Stimulated activated CD8-positive, alpha-beta memory T cell treated with anti-CD3 and anti-CD28 coated beads, Interleukin-4, amount 100 ng/mL, for 48 hours (primary cell): ENCODE results near the gene CCDC90B.
"Not testable (repeated sequence)": the region's sequence is repeated elsewhere in the genome, so short reads cannot be mapped to it uniquely, and the experiment has no call there.

ENCODE experiments used
- DNase-seq: peaks from one replicate; pipeline ENCODE4 v3.0.0-alpha.2; 2020

CCDC90B gene

GRCh38 chr11:83285771-83286528 lies at the start of gene CCDC90B:
Gene CCDC90B, minus strand, starts transcription at chr11:83286367. Its CDS starts 395 bp downstream, at chr11:83285972.
- DNase-seq, result peak; percentile 91

- DNase-seq, result no peak
Measured at GRCh38 chr11:83335446-83336070, 49.4 kb upstream of the CCDC90B start.

- no peak for DNase-seq
Measured at GRCh38 chr11:83330303-83330702, 44.1 kb upstream of the CCDC90B start.

GRCh38 chr11:83326326-83326725 lies 40.2 kb upstream of the CCDC90B start:
- DNase-seq, result no peak

GRCh38 chr11:83319346-83319745 lies 33.2 kb upstream of the CCDC90B start:
- no peak for DNase-seq

- no peak for DNase-seq
Measured at GRCh38 chr11:83318931-83319330, 32.8 kb upstream of the CCDC90B start.

GRCh38 chr11:83317757-83318690 lies 31.9 kb upstream of the CCDC90B start:
- DNase-seq, result no peak

- DNase-seq, result not testable (repeated sequence)
Measured at GRCh38 chr11:83316897-83317268, 30.7 kb upstream of the CCDC90B start.

- not testable (repeated sequence) for DNase-seq
Measured at GRCh38 chr11:83316143-83316896, 30.2 kb upstream of the CCDC90B start.

GRCh38 chr11:83312430-83312829 lies 26.3 kb upstream of the CCDC90B start:
- no peak for DNase-seq

GRCh38 chr11:83311701-83312100 lies 25.5 kb upstream of the CCDC90B start:
- no peak for DNase-seq

- no peak for DNase-seq
Measured at GRCh38 chr11:83310718-83311117, 24.6 kb upstream of the CCDC90B start.

GRCh38 chr11:83308536-83308935 lies 22.4 kb upstream of the CCDC90B start:
- DNase-seq, result not testable (repeated sequence)

GRCh38 chr11:83306200-83307080 lies 20.3 kb upstream of the CCDC90B start:
- no peak for DNase-seq

GRCh38 chr11:83303316-83303715 lies 17.1 kb upstream of the CCDC90B start:
- no peak for DNase-seq

- no peak for DNase-seq
Measured at GRCh38 chr11:83302151-83302550, 16.0 kb upstream of the CCDC90B start.

GRCh38 chr11:83299681-83300080 lies 13.5 kb upstream of the CCDC90B start:
- DNase-seq, result no peak

GRCh38 chr11:83294208-83294607 lies 8.0 kb upstream of the CCDC90B start:
- no peak for DNase-seq

GRCh38 chr11:83293457-83293774 lies 7.2 kb upstream of the CCDC90B start:
- DNase-seq, result no peak

- peak; percentile 28 for DNase-seq
Measured at GRCh38 chr11:83292709-83293456, 6.7 kb upstream of the CCDC90B start.

- no peak for DNase-seq
Measured at GRCh38 chr11:83287631-83288030, 1.5 kb upstream of the CCDC90B start.
